ENCODE data around the gene KLF2.
"Not testable (repeated sequence)": the region's sequence is repeated elsewhere in the genome, so short reads cannot be mapped to it uniquely, and the experiment has no call there.

Gene KLF2

GRCh38 chr19:16338470-16339360 is 14.1 kb downstream of the KLF2 start:
- FAIRE-seq = no peak

- FAIRE-seq = no peak
These were observed 14.7 kb downstream of the KLF2 start for GRCh38 chr19:16339361-16339725.

- no peak for FAIRE-seq
These were observed 15.5 kb downstream of the KLF2 start for GRCh38 chr19:16340092-16340491.

- FAIRE-seq = no peak
These were observed 16.0 kb downstream of the KLF2 start for GRCh38 chr19:16340654-16341053.

GRCh38 chr19:16342002-16342715 is 17.5 kb downstream of the KLF2 start:
- FAIRE-seq = no peak

GRCh38 chr19:16343156-16343555 is 18.5 kb downstream of the KLF2 start:
- FAIRE-seq = no peak

GRCh38 chr19:16345457-16345856 is 20.8 kb downstream of the KLF2 start:
- no peak for FAIRE-seq

GRCh38 chr19:16347099-16347498 is 22.5 kb downstream of the KLF2 start:
- not testable (repeated sequence) for FAIRE-seq

- FAIRE-seq = no peak
These were observed 23.1 kb downstream of the KLF2 start for GRCh38 chr19:16347706-16348105.

GRCh38 chr19:16349551-16350152 is 25.0 kb downstream of the KLF2 start:
- FAIRE-seq = no peak

GRCh38 chr19:16351133-16351809 is 26.6 kb downstream of the KLF2 start:
- no peak for FAIRE-seq

GRCh38 chr19:16355293-16356043 is 30.8 kb downstream of the KLF2 start:
- FAIRE-seq = no peak

GRCh38 chr19:16358456-16358855 is 33.8 kb downstream of the KLF2 start:
- FAIRE-seq = no peak

GRCh38 chr19:16359074-16359473 is 34.4 kb downstream of the KLF2 start:
- FAIRE-seq = no peak

- no peak for FAIRE-seq
These were observed 35.3 kb downstream of the KLF2 start for GRCh38 chr19:16359964-16360363.

GRCh38 chr19:16360738-16361137 is 36.1 kb downstream of the KLF2 start:
- FAIRE-seq = no peak

GRCh38 chr19:16361254-16361653 is 36.6 kb downstream of the KLF2 start:
- no peak for FAIRE-seq

GRCh38 chr19:16361926-16362325 is 37.3 kb downstream of the KLF2 start:
- FAIRE-seq = no peak

- no peak for FAIRE-seq
These were observed 38.7 kb downstream of the KLF2 start for GRCh38 chr19:16363133-16363851.

GRCh38 chr19:16363852-16364230 is 39.2 kb downstream of the KLF2 start:
- no peak for FAIRE-seq

- FAIRE-seq = no peak
These were observed 39.7 kb downstream of the KLF2 start for GRCh38 chr19:16364231-16364865.

All from endometrium (tissue), 2 donors.